PC-3 (cell line): ENCODE data around the gene ROCK2. TPM values are rescaled to one million over a fixed set of nuclear protein-coding genes. Genes with fewer than 3 reads are reported as not detected.

ENCODE experiments used
- ATAC-seq: fragments of 200-7000 bp; cut with Tn5 transposase; 2 replicates; pipeline ENCODE4 v1.9.1; 2020; ENCODE audit warnings: mild to moderate bottlenecking, moderate library complexity
- BruUV-seq: library from RNA; stranded (reverse); fragments of 400-500 nt; replicated peaks from 2 replicates; lab custom pipeline; 2021; lab: Mats Ljungman, UMichigan
- CTCF ChIA-PET: fragments of 300-600 bp; sonication (Branson Sonifier 250); formaldehyde crosslinking; loops from one replicate; lab custom pipeline; 2022; ENCODE audit warnings: antibody characterized with exemption; lab: Charles Lee
- POLR2A ChIA-PET: fragments of 300-600 bp; sonication (Branson Sonifier 250); formaldehyde crosslinking; loops from one replicate; lab custom pipeline; 2022; ENCODE audit warnings: antibody characterized with exemption; ENCODE audit not compliant: unreplicated experiment; lab: Charles Lee
- DNase-seq: peaks from one replicate; pipeline ENCODE4 v3.0.0-alpha.2; 2015
- H2AFZ ChIP-seq: fragments of 300-600 bp; sonication (generic); 2 replicates; pipeline ENCODE4 v1.6.0; 2016; ENCODE audit warnings: antibody characterized with exemption, low read length
- H3F3A ChIP-seq: fragments of 300-600 bp; sonication (generic); one replicate; pipeline ENCODE4 v1.6.0; 2017; ENCODE audit warnings: antibody characterized with exemption, low read length, control low read depth, mild to moderate bottlenecking; ENCODE audit not compliant: unreplicated experiment
- H3K27ac ChIP-seq: fragments of 300-600 bp; sonication (generic); 2 replicates; pipeline ENCODE4 v1.5.1; 2016; ENCODE audit warnings: mild to moderate bottlenecking, low read length
- H3K27me3 ChIP-seq: fragments of 300-600 bp; sonication (generic); 2 replicates; pipeline ENCODE4 v1.6.1; 2016; ENCODE audit warnings: low read length, mixed read lengths
- H3K36me3 ChIP-seq: fragments of 300-600 bp; sonication (generic); 2 replicates; pipeline ENCODE4 v1.6.1; 2016; ENCODE audit warnings: low read depth, mixed run types, low read length, mixed read lengths
- H3K4me1 ChIP-seq: fragments of 300-600 bp; sonication (generic); 2 replicates; pipeline ENCODE4 v1.5.1; 2016; ENCODE audit warnings: low read length; ENCODE audit not compliant: insufficient read depth
- H3K4me2 ChIP-seq: fragments of 300-600 bp; sonication (generic); 2 replicates; pipeline ENCODE4 v1.6.0; 2016; ENCODE audit warnings: low read length
- H3K4me3 ChIP-seq: fragments of 300-600 bp; sonication (generic); 2 replicates; pipeline ENCODE4 v1.5.1; 2016; ENCODE audit warnings: mild to moderate bottlenecking, low read length, mixed read lengths
- H3K79me2 ChIP-seq: fragments of 300-600 bp; sonication (generic); 2 replicates; pipeline ENCODE4 v1.6.1; 2017; ENCODE audit warnings: low read length, mixed read lengths
- H3K9ac ChIP-seq: fragments of 300-600 bp; sonication (generic); 2 replicates; pipeline ENCODE4 v1.6.0; 2016; ENCODE audit warnings: mild to moderate bottlenecking, low read length
- H3K9me2 ChIP-seq: fragments of 300-600 bp; sonication (generic); replicated peaks from 2 replicates; pipeline ENCODE4 v1.6.1; 2016; ENCODE audit warnings: mixed run types, low read length, mixed read lengths
- H3K9me3 ChIP-seq: fragments of 300-600 bp; sonication (generic); 2 replicates; pipeline ENCODE4 v1.6.1; 2016; ENCODE audit warnings: low read length, mixed read lengths
- H4K20me1 ChIP-seq: fragments of 300-600 bp; sonication (generic); 2 replicates; pipeline ENCODE4 v1.6.1; 2016; ENCODE audit warnings: low read length, mixed read lengths
- CTCF ChIP-seq: fragments of 300-600 bp; sonication (generic); conservative IDR thresholded peaks from 2 replicates; pipeline ENCODE4 v1.5.1; 2017; ENCODE audit warnings: antibody characterized with exemption, low read depth, mild to moderate bottlenecking, low read length
- EZH2 ChIP-seq: fragments of 300-600 bp; sonication (generic); IDR thresholded peaks from one replicate; pipeline ENCODE4 v1.6.1; 2017; ENCODE audit warnings: antibody characterized with exemption, mild to moderate bottlenecking, low read length; ENCODE audit not compliant: unreplicated experiment
- EZH2phosphoT487 ChIP-seq: fragments of 300-600 bp; sonication (generic); IDR thresholded peaks from 2 replicates; pipeline ENCODE4 v1.6.1; 2018; ENCODE audit warnings: mild to moderate bottlenecking, antibody characterized with exemption, low read length, borderline replicate concordance
- intact Hi-C: fragments of 100-400 bp; cut with micrococcal nuclease; formaldehyde crosslinking; loops from 2 replicates; pipeline ENCODE4 v1.9.0; 2023
- total RNA-seq: library from RNA; depleted of rRNA; stranded (reverse); fragments of >200 nt; gene quantifications from 2 replicates; pipeline ENCODE4 v1.2.3, GENCODE V29; 2014

The ROCK2 gene
- total RNA-seq, 1 experiment from 2014 or later: 35.3 TPM

GRCh38 chr2:11241412-11242203, 102.8 kb downstream of the ROCK2 start:
- DNase-seq: no peak
- Histone ChIP-seq H3K4me1 (peaks cover 7% of the 10 kb centered on the region), H3K9ac (no peak overlapping the region), H2AFZ (no peak overlapping the region), H3K27ac (no peak overlapping the region), H3K9me3 (no peaks in the 10 kb centered on the region), H3K27me3 (no peaks in the 10 kb centered on the region), H3K4me3 (no peak overlapping the region), H3K9me2 (no peaks in the 10 kb centered on the region), H3F3A (no peaks in the 10 kb centered on the region), H3K36me3 (peaks cover 14% of the 10 kb centered on the region; the same call in 1 of the 2 replicates), H3K4me2 (no peak overlapping the region), H4K20me1 (no peaks in the 10 kb centered on the region; the same call in none of the 2 replicates), H3K79me2 (peaks cover 44% of the 10 kb centered on the region)
- POLR2A ChIA-PET: no interaction called here
- TF ChIP-seq EZH2phosphoT487 (no peak), EZH2 (no peak), CTCF (no peak)
- no peak for ATAC-seq
- intact Hi-C loops: no loop called here
- CTCF ChIA-PET: no interaction called here
- no TSS peak for BruUV-seq

- no peak overlapping the region for H2AFZ ChIP-seq
- TF ChIP-seq EZH2phosphoT487 (no peak), EZH2 (no peak), CTCF (no peak)
- peaks cover 7% of the 10 kb centered on the region for H3K4me1 ChIP-seq
- no peaks in the 10 kb centered on the region for H3K9me2 ChIP-seq
- H3K79me2 ChIP-seq: peaks cover 38% of the 10 kb centered on the region
- no TSS peak for BruUV-seq
- peak; percentile 26 for DNase-seq
- H3K36me3 ChIP-seq: peaks cover 14% of the 10 kb centered on the region; the same call in 1 of the 2 replicates
- POLR2A ChIA-PET: no interaction called here
- no peaks in the 10 kb centered on the region for H3F3A ChIP-seq
- no peak overlapping the region for H3K27ac ChIP-seq
- no peaks in the 10 kb centered on the region; the same call in none of the 2 replicates for H4K20me1 ChIP-seq
- intact Hi-C loops: loop anchor here (5.0 kb wide), 1 partner anchor 47 kb away; no protein-coding TSS in a partner anchor
- CTCF ChIA-PET: no interaction called here
- no peak overlapping the region for H3K9ac ChIP-seq
- H3K4me3 ChIP-seq: no peak overlapping the region
- no peaks in the 10 kb centered on the region for H3K27me3 ChIP-seq
- no peak overlapping the region for H3K4me2 ChIP-seq
- peak; percentile 72 for ATAC-seq
- H3K9me3 ChIP-seq: no peaks in the 10 kb centered on the region
Measured at GRCh38 chr2:11239666-11240462, 104.6 kb downstream of the ROCK2 start.
